T-helper 2 cell treated with Interferon-gamma antibody and Interleukin-4, amounts not matched to agents 5 μg/mL and 100 μg/mL, for 36 hours (primary cell): ENCODE measurements around the gene PSME3IP1.
"Not testable (repeated sequence)": the region's sequence is repeated elsewhere in the genome, so short reads cannot be mapped to it uniquely, and the experiment has no call there.

Experiments
- DNase-seq: peaks from one replicate; pipeline ENCODE4 v3.0.0; 2021; ENCODE audit warnings: low spot score
- H3K27ac Mint-ChIP-seq: one replicate; pipeline ENCODE4 v1.8.0; 2021; ENCODE audit warnings: mild to moderate bottlenecking, mixed read lengths
- H3K27me3 Mint-ChIP-seq: one replicate; pipeline ENCODE4 v1.8.0; 2021; ENCODE audit warnings: low read depth, mixed read lengths
- H3K36me3 Mint-ChIP-seq: one replicate; pipeline ENCODE4 v1.8.0; 2021; ENCODE audit warnings: low read depth, mixed read lengths
- H3K4me1 Mint-ChIP-seq: one replicate; pipeline ENCODE4 v1.8.0; 2021; ENCODE audit warnings: low read depth, mixed read lengths
- H3K4me3 Mint-ChIP-seq: one replicate; pipeline ENCODE4 v1.8.0; 2022; ENCODE audit warnings: mild to moderate bottlenecking, moderate library complexity, mixed read lengths
- H3K9me3 Mint-ChIP-seq: one replicate; pipeline ENCODE4 v1.8.0; 2021; ENCODE audit warnings: mixed read lengths

PSME3IP1 gene

GRCh38 chr16:57125969-57126368, 59.9 kb downstream of the PSME3IP1 start:
- Mint-ChIP-seq H3K36me3 (no peaks in the 10 kb centered on the region), H3K9me3 (no peaks in the 10 kb centered on the region)
- no peak for DNase-seq

GRCh38 chr16:57125376-57125775, 60.5 kb downstream of the PSME3IP1 start:
- H3K4me3 Mint-ChIP-seq, result no peak overlapping the region
- no peaks in the 10 kb centered on the region for H3K9me3 Mint-ChIP-seq
- H3K36me3 Mint-ChIP-seq, result no peaks in the 10 kb centered on the region
- peaks cover 35% of the 10 kb centered on the region for H3K4me1 Mint-ChIP-seq
- DNase-seq, result no peak
- H3K27ac Mint-ChIP-seq, result no peak overlapping the region
- H3K27me3 Mint-ChIP-seq, result no peaks in the 10 kb centered on the region

More at GRCh38 chr16:57125969-57126368, 59.9 kb downstream of the PSME3IP1 start:
- H3K27me3 Mint-ChIP-seq, result no peaks in the 10 kb centered on the region
- peaks cover 35% of the 10 kb centered on the region for H3K4me1 Mint-ChIP-seq
- no peak overlapping the region for H3K4me3 Mint-ChIP-seq
- no peak overlapping the region for H3K27ac Mint-ChIP-seq

DNA sequence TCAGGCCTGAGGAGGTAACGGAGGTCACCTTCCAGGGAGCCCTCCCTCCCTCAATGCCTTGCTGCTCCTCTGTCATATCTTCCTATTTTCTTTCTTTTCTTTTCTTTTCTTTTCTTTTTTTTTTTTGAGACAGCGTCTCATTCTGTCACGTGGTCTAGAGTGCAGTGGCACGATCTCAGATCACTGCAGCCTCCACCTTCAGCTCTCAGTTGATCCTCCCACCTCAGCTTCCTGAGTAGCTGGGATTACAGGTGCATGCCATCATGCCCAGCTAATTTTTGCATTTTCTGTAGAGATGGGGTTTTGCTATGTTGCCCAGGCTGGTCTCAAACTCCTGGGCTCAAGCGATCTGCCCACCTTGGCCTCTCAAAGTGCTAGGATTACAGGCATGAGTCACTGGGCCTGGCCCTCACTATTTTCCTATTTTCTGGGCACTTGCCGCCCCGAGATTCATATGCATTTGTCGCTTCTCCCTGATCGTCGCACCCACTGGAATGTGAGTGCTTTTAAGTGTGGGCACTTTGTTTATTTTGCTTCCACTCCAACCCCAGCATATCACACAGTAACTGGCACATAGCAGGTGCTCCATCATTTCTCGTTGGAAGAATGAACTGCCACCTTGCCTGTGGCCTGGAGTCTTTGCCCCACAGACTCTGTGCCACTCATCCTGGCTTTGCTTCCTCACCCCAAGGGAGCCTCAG, 61.7 kb downstream of the PSME3IP1 start:
- no peaks in the 10 kb centered on the region for H3K27me3 Mint-ChIP-seq
- no peak overlapping the region for H3K4me3 Mint-ChIP-seq
- H3K36me3 Mint-ChIP-seq, result no peaks in the 10 kb centered on the region
- peak overlapping the region; percentile 62 for H3K27ac Mint-ChIP-seq
- no peak for DNase-seq
- H3K4me1 Mint-ChIP-seq, result peaks cover 33% of the 10 kb centered on the region
- H3K9me3 Mint-ChIP-seq, result no peaks in the 10 kb centered on the region

- H3K4me1 Mint-ChIP-seq, result peaks cover 26% of the 10 kb centered on the region
- no peaks in the 10 kb centered on the region for H3K36me3 Mint-ChIP-seq
- H3K9me3 Mint-ChIP-seq, result no peaks in the 10 kb centered on the region
- H3K27ac Mint-ChIP-seq, result peak overlapping the region; percentile 62
- no peak for DNase-seq
- no peak overlapping the region for H3K4me3 Mint-ChIP-seq
- H3K27me3 Mint-ChIP-seq, result no peaks in the 10 kb centered on the region
These were observed 62.4 kb downstream of the PSME3IP1 start for GRCh38 chr16:57123216-57123973.

GRCh38 chr16:57118461-57119084, 67.3 kb downstream of the PSME3IP1 start:
- Mint-ChIP-seq H3K9me3 (no peaks in the 10 kb centered on the region), H3K4me3 (no peak overlapping the region), H3K4me1 (no peaks in the 10 kb centered on the region), H3K27ac (no peak overlapping the region), H3K36me3 (no peaks in the 10 kb centered on the region), H3K27me3 (no peaks in the 10 kb centered on the region)
- DNase-seq, result no peak

- no peaks in the 10 kb centered on the region for H3K9me3 Mint-ChIP-seq
- H3K4me3 Mint-ChIP-seq, result no peak overlapping the region
- no peaks in the 10 kb centered on the region for H3K27me3 Mint-ChIP-seq
- H3K4me1 Mint-ChIP-seq, result no peaks in the 10 kb centered on the region
- no peak overlapping the region for H3K27ac Mint-ChIP-seq
- no peak for DNase-seq
- no peaks in the 10 kb centered on the region for H3K36me3 Mint-ChIP-seq
These were observed 70.2 kb downstream of the PSME3IP1 start for GRCh38 chr16:57115514-57116182.

GRCh38 chr16:57115168-57115513, 70.7 kb downstream of the PSME3IP1 start:
- no peaks in the 10 kb centered on the region for H3K27me3 Mint-ChIP-seq
- H3K36me3 Mint-ChIP-seq, result no peaks in the 10 kb centered on the region
- no peaks in the 10 kb centered on the region for H3K9me3 Mint-ChIP-seq
- no peak for DNase-seq
- no peak overlapping the region for H3K4me3 Mint-ChIP-seq
- H3K27ac Mint-ChIP-seq, result no peak overlapping the region
- no peaks in the 10 kb centered on the region for H3K4me1 Mint-ChIP-seq

- Mint-ChIP-seq H3K27me3 (no peaks in the 10 kb centered on the region), H3K36me3 (no peaks in the 10 kb centered on the region), H3K4me3 (no peak overlapping the region), H3K27ac (no peak overlapping the region), H3K9me3 (no peaks in the 10 kb centered on the region), H3K4me1 (no peaks in the 10 kb centered on the region)
- DNase-seq, result no peak
These were observed 72.2 kb downstream of the PSME3IP1 start for GRCh38 chr16:57113664-57114063.

- Mint-ChIP-seq H3K36me3 (no peaks in the 10 kb centered on the region), H3K4me3 (no peak overlapping the region), H3K9me3 (no peaks in the 10 kb centered on the region), H3K27ac (no peak overlapping the region), H3K27me3 (no peaks in the 10 kb centered on the region), H3K4me1 (no peaks in the 10 kb centered on the region)
- no peak for DNase-seq
These were observed 72.8 kb downstream of the PSME3IP1 start for GRCh38 chr16:57113042-57113453.

- DNase-seq, result no peak
- Mint-ChIP-seq H3K4me1 (no peaks in the 10 kb centered on the region), H3K9me3 (no peaks in the 10 kb centered on the region), H3K36me3 (no peaks in the 10 kb centered on the region), H3K27me3 (no peaks in the 10 kb centered on the region), H3K27ac (no peak overlapping the region), H3K4me3 (no peak overlapping the region)
These were observed 73.3 kb downstream of the PSME3IP1 start for GRCh38 chr16:57112403-57113041.

DNA sequence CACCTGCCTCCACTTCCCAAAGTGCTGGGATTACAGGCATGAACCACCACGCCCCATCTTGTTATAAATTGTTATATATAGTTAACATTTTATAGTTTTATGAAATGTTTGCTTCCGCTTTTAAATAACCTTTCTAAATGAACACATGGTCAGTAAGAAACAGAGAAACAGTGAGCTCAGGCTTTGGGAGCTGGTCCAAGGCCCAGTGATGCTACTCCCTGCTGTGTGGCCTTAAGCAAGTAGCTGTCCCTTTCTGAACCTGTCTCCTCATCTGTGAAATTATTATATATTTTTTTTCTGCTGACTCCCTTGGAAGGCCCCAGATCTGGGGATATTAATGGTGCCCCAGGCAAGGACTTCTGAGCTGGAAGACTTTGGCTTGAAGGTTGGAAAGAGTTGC, 74.4 kb downstream of the PSME3IP1 start:
- Mint-ChIP-seq H3K36me3 (no peaks in the 10 kb centered on the region), H3K4me1 (peaks cover 2% of the 10 kb centered on the region)
- no peak for DNase-seq

GRCh38 chr16:57110937-57111336, 74.9 kb downstream of the PSME3IP1 start:
- Mint-ChIP-seq H3K9me3 (no peaks in the 10 kb centered on the region), H3K27me3 (no peaks in the 10 kb centered on the region), H3K36me3 (no peaks in the 10 kb centered on the region), H3K4me3 (no peak overlapping the region), H3K4me1 (peaks cover 4% of the 10 kb centered on the region), H3K27ac (no peak overlapping the region)
- no peak for DNase-seq

More for the DNA sequence above, 74.4 kb downstream of the PSME3IP1 start:
- Mint-ChIP-seq H3K9me3 (no peaks in the 10 kb centered on the region), H3K4me3 (no peak overlapping the region), H3K27ac (no peak overlapping the region), H3K27me3 (no peaks in the 10 kb centered on the region)

GRCh38 chr16:57109259-57110105, 76.4 kb downstream of the PSME3IP1 start:
- not testable (repeated sequence) for H3K9me3 Mint-ChIP-seq, H3K4me3 Mint-ChIP-seq, H3K27me3 Mint-ChIP-seq, H3K36me3 Mint-ChIP-seq, H3K4me1 Mint-ChIP-seq, H3K27ac Mint-ChIP-seq, DNase-seq
